Activated CD8-positive, alpha-beta memory T cell treated with anti-CD3 and anti-CD28 coated beads for 48 hours (primary cell): Measurements from ENCODE around the gene CPNE4.
"Not testable (repeated sequence)": the region's sequence is repeated elsewhere in the genome, so short reads cannot be mapped to it uniquely, and the experiment has no call there.

Experiments
- DNase-seq, 3 experiments: peaks; one replicate each; pipeline ENCODE4 v3.0.0-alpha.2; 2020; ENCODE audit warnings: low read depth in 2 of 3, low spot score in 2 of 3

The CPNE4 gene

DNA sequence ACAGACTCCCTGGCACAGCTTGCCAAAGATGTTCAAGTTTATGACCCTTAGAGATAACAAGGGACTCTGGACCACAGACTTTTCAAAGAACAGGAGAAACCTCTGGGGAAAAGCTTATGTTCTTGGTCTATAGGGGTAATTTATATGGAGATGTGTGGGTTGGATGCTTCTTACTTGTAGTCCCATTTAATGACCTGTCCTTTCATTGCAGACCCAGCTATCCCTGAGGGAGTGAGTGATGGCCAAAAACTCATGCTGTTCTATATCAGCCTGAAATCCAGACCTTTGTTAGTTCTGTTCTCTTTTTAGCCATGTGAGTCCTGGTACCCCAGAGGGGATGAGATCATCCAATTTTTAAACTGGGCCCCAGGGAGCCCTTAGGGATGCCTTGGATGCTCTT is 488.4 kb downstream of the CPNE4 start:
- DNase-seq: no peak

DNA sequence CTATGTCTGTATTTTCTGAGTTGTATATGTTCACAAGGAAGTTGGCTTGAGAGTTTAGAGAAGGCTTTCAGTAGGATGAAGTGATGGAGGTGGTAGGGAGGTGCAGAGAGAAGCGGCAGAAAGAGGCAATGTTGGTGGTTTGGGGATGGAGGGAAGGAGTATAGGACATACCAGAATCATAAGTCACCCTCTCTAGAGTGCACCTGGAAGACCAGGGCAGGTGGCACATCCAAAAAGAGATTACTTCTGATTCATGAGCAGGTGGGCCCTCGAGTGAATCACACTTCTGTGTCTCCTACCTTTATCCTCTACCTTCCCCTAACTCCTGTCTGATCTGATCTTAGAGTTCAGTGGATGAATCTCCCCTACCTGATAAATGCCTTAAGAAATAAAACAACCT is 490.3 kb downstream of the CPNE4 start:
- DNase-seq: no peak

DNA sequence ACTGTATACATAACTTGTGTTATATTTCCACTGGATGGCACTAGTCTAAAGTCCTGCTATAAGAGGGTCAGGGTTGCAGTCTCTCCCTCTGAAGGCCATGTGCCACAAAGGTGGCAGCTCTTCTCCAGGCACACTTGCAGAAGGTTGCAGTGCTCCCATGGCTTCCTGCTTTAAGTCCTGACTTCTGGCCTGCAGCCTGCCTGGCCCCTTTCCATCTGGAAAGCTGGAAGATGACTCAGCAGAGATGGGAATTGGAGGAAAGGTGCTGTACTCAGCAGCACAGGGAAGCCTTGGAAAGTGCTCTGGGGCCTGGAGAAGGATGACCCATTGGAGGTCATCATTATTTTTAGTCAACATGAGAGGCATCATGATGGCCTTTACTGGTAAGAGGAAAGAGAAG is 491.1 kb downstream of the CPNE4 start:
- no peak for DNase-seq

- no peak for DNase-seq
Observed at GRCh38 chr3:131541288-131541687, 493.5 kb downstream of the CPNE4 start.

- no peak for DNase-seq
Observed at GRCh38 chr3:131540821-131541220, 494.0 kb downstream of the CPNE4 start.

GRCh38 chr3:131540143-131540542 is 494.7 kb downstream of the CPNE4 start:
- DNase-seq: no peak

GRCh38 chr3:131538968-131539367 is 495.8 kb downstream of the CPNE4 start:
- DNase-seq: no peak

- DNase-seq: no peak
Observed at GRCh38 chr3:131537531-131537930, 497.3 kb downstream of the CPNE4 start.

GRCh38 chr3:131535596-131535995 is 499.2 kb downstream of the CPNE4 start:
- no peak for DNase-seq

- no peak for DNase-seq
Observed at GRCh38 chr3:131535131-131535530, 499.7 kb downstream of the CPNE4 start.

DNA sequence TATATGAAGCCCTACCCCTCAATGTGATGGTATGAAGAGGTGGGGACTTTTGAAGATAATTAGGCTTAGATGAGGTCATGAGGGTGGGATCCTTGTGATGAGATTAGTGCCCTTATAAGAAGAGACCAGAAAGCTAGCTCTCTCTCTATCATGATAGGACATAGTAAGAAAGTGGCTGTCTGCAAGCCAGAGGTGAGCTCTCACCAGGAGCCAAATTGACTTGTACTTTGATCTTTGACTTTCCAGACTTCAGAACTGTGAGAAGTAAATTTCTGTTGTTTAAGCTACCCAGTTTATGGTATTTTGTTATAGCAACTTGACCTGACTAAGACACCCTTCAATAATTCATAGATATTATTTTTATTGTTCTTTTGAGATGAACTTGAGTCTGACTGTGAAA is 502.2 kb downstream of the CPNE4 start:
- no peak for DNase-seq

GRCh38 chr3:131530843-131531242 is 504.0 kb downstream of the CPNE4 start:
- no peak for DNase-seq

DNA sequence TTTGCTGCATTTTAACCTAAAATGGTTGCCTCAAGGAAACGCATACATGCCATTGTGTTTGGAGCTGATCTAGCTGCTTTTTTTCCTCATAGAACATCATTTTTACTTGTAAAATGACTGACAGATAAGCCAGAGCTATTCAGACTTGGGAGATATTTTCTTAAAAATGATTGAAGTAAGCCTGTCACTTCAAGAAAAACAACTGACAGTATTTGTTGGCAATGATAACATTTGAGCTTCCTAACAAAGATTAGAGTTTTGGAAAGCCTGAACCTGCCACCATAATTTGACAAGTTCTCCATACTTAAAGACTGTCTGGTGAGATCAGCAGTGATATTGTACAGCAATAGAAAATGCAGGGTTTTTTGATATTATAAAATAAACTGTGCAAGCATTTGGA is 504.4 kb downstream of the CPNE4 start:
- DNase-seq: no peak

GRCh38 chr3:131526801-131527347 is 507.9 kb downstream of the CPNE4 start:
- DNase-seq: no peak

- no peak for DNase-seq
Observed at GRCh38 chr3:131518680-131519079, 516.1 kb downstream of the CPNE4 start.

- DNase-seq: no peak
Observed at GRCh38 chr3:131505421-131505820, 529.4 kb downstream of the CPNE4 start.

DNA sequence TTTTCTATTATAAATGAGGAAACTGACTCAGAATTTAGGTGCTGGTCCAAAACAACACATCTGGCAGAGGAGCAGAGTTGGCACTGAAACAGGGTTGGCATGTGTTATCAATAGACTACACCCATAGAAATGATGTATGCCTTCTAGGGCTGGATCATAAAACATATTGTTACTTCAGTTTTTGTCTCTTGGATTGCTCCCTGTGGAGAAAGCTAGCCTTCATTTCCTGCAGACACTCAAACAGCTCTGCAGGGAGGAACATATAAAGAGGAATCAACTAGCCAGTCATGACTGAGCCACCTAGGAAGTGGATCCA is 531.5 kb downstream of the CPNE4 start:
- no peak for DNase-seq

- DNase-seq: peak; percentile 64 to 66 (median 66)
Observed at GRCh38 chr3:131502530-131503319, 532.1 kb downstream of the CPNE4 start, which contains the start of gene MRPL3. Gene MRPL3 (minus strand): TSS chr3:131502971. CDS start chr3:131502821, 150 bp downstream.

DNA sequence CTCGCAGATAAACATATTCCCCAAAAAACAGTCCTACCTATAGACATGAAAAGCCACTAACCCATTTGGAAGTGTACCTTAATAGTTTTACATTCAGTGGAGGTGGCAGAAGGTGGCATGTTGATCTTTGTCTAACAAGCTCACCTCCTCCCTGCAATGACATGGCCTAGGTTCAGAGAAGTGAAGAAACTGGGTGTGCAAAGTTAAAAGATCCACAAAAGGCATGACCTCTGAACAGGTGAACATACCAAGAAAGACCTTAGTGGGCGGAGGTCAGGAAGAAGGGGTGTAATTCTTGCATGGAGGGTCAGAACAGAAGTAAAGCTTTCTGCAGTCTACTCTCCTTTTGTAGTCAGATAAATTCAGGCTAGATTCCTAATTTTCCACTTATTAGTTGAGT is 532.9 kb downstream of the CPNE4 start:
- DNase-seq: no peak

- no peak for DNase-seq
Observed at GRCh38 chr3:131494706-131495105, 540.1 kb downstream of the CPNE4 start.

GRCh38 chr3:131491775-131492174 is 543.0 kb downstream of the CPNE4 start:
- DNase-seq: no peak

GRCh38 chr3:131491084-131491483 is 543.7 kb downstream of the CPNE4 start:
- DNase-seq: no peak

DNA sequence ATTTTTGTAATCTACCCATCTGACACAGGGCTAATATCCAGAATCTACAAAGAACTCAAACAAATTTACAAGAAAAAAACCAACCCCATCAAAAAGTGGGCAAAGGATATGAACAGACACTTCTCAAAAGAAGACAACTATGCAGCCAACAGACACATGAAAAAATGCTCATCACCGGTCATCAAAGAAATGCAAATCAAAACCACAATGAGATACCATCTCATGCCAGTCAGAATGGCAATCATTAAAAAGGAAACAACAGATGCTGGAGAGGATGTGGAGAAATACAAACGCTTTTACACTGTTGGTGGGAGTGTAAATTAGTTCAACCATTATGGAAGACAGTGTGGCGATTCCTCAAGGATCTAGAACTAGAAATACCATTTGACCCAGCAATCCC is 548.3 kb downstream of the CPNE4 start:
- not testable (repeated sequence) for DNase-seq
